GM12878 (cell line): ENCODE data around the gene H2BK1. TPM values are rescaled to one million over a fixed set of nuclear protein-coding genes. Genes with fewer than 3 reads are reported as not detected.

Experiments used
- ATAC-seq: fragments of 200-7000 bp; cut with Tn5 transposase; 3 replicates; pipeline ENCODE4 v1.9.1; 2020; ENCODE audit warnings: mild to moderate bottlenecking, moderate library complexity
- BruUV-seq: library from RNA; stranded (reverse); fragments of 400-500 nt; replicated peaks from 2 replicates; lab custom pipeline; 2021; lab: Mats Ljungman, UMichigan
- CTCF ChIA-PET: fragments of 300-600 bp; sonication (Branson Sonifier 250); formaldehyde crosslinking; extraction: SDS; loops from one replicate; lab custom pipeline; 2021; ENCODE audit warnings: inconsistent platforms; lab: Yijun Ruan, JAX
- POLR2A ChIA-PET: fragments of 350-600 bp; formaldehyde crosslinking; extraction: SDS; loops from one replicate; lab custom pipeline; 2021; ENCODE audit warnings: inconsistent platforms; lab: Charles Lee
- RAD21 ChIA-PET: fragments of 300-600 bp; sonication (Branson Sonifier 250); formaldehyde crosslinking; loops from one replicate; lab custom pipeline; 2023; ENCODE audit warnings: antibody characterized with exemption; ENCODE audit not compliant: unreplicated experiment; lab: Charles Lee
- SMC1A ChIA-PET: fragments of 300-600 bp; sonication (Branson Sonifier 250); formaldehyde crosslinking; loops from one replicate; lab custom pipeline; 2023; ENCODE audit not compliant: unreplicated experiment, uncharacterized antibody; lab: Charles Lee
- DNase-seq: peaks from one replicate; pipeline ENCODE4 v3.0.0-alpha.2; 2011; ENCODE audit warnings: low read depth, low spot score
- FAIRE-seq: peaks from 3 replicates; lab custom pipeline; 2011; peaks lifted over from hg19 to GRCh38; lab: Jason Lieb, UNC
- H2AFZ ChIP-seq: 2 replicates; pipeline ENCODE4 v1.6.0; 2011; ENCODE audit warnings: low read depth, low read length, control low read depth; ENCODE audit not compliant: control insufficient read depth
- H3K27ac ChIP-seq: 2 replicates; pipeline ENCODE4 v1.5.1; 2011; ENCODE audit warnings: control low read depth; ENCODE audit not compliant: control insufficient read depth, insufficient read depth
- H3K27me3 ChIP-seq, 2 experiments: replicated peaks in 1 of 2; 2 replicates each; pipeline versions ENCODE4 v1.6.0 to v1.6.1; 2011; ENCODE audit warnings: low read length in 1 of 2; ENCODE audit not compliant: control insufficient read depth in 2 of 2, insufficient read depth in 2 of 2
- H3K36me3 ChIP-seq, 2 experiments: 2 replicates each; pipeline ENCODE4 v1.5.1; 2011; ENCODE audit warnings: low read length in 1 of 2; ENCODE audit not compliant: control insufficient read depth in 2 of 2, insufficient read depth in 2 of 2
- H3K4me1 ChIP-seq: 2 replicates; pipeline ENCODE4 v1.6.1; 2011; ENCODE audit warnings: mild to moderate bottlenecking, low read length, moderate library complexity, mixed read lengths; ENCODE audit not compliant: control insufficient read depth, insufficient read depth
- H3K4me2 ChIP-seq: 2 replicates; pipeline ENCODE4 v1.6.0; 2011; ENCODE audit warnings: control low read depth; ENCODE audit not compliant: control insufficient read depth, insufficient read depth
- H3K4me3 ChIP-seq: fragments of 200-600 bp; sonication (generic); 2 replicates; pipeline ENCODE4 v1.5.1; 2016
- H3K79me2 ChIP-seq: 2 replicates; pipeline ENCODE4 v1.6.0; 2011; ENCODE audit warnings: low read length; ENCODE audit not compliant: control insufficient read depth, insufficient read depth
- H3K9ac ChIP-seq: 2 replicates; pipeline ENCODE4 v1.8.0; 2011; ENCODE audit warnings: low read length, control low read depth, mixed read lengths; ENCODE audit not compliant: control insufficient read depth, insufficient read depth
- H3K9me3 ChIP-seq: replicated peaks from 3 replicates; pipeline ENCODE4 v1.5.1; 2011; ENCODE audit warnings: mild to moderate bottlenecking, low read length; ENCODE audit not compliant: control insufficient read depth, insufficient read depth
- H4K20me1 ChIP-seq: 2 replicates; pipeline ENCODE4 v1.6.0; 2011; ENCODE audit not compliant: control insufficient read depth, insufficient read depth
- CBX3 ChIP-seq: fragments of 200-600 bp; sonication (generic); IDR thresholded peaks from 2 replicates; pipeline ENCODE4 v1.6.1; 2016; ENCODE audit warnings: low read depth, borderline replicate concordance
- IKZF1 ChIP-seq: fragments of 450-650 bp; conservative IDR thresholded peaks from 2 replicates; pipeline ENCODE4 v1.6.1; 2017; ENCODE audit warnings: antibody characterized with exemption, mild to moderate bottlenecking
- NFIC ChIP-seq: IDR thresholded peaks from 2 replicates; pipeline ENCODE4 v1.6.1; 2012; ENCODE audit warnings: low read depth, mild to moderate bottlenecking, inconsistent platforms, low read length, moderate library complexity
- NFYB ChIP-seq: IDR thresholded peaks from 2 replicates; pipeline ENCODE4 v1.6.1; 2011; ENCODE audit warnings: low read depth, mild to moderate bottlenecking, low read length, improper control_type of control experiment, moderate library complexity; ENCODE audit not compliant: insufficient read depth
- POLR2A ChIP-seq: IDR thresholded peaks from 2 replicates; pipeline ENCODE4 v1.6.1; 2011; ENCODE audit warnings: low read depth, mild to moderate bottlenecking, low read length
- RFX5 ChIP-seq: IDR thresholded peaks from 2 replicates; pipeline ENCODE4 v1.6.1; 2011; ENCODE audit warnings: low read depth, low read length, improper control_type of control experiment
- RUNX3 ChIP-seq: IDR thresholded peaks from 2 replicates; pipeline ENCODE4 v1.6.1; 2012; ENCODE audit warnings: low read length, inconsistent platforms
- in situ Hi-C: fragments of 300-500 bp; cut with MboI; formaldehyde crosslinking; loops from 9 replicates; pipeline ENCODE4 v1.14.3; 2018; ENCODE audit warnings: mixed read lengths
- intact Hi-C: fragments of 100-400 bp; cut with micrococcal nuclease; formaldehyde crosslinking; loops from one replicate; pipeline ENCODE4 v1.14.2; 2022; ENCODE audit not compliant: unreplicated experiment
- polyA plus RNA-seq, 11 experiments: library from polyadenylated mRNA; depleted of rRNA in 4 of 11; unstranded in 6 of 11; stranded (reverse) in 5 of 11; fragments of >200 nt; fragmentation: Nextera tagmentation in 4 of 11; fragmentation: Illumina TruSeq in 1 of 11; extraction: Ambion mirVana in 4 of 11; extraction: Trizol in 1 of 11; gene quantifications; 1 replicate in 1 of 11; 2 replicates in 10 of 11; pipeline versions ENCODE4 v1.2.1 to v1.2.3, GENCODE V29; 2011 to 2016; ENCODE audit warnings: inconsistent platforms in 2 of 11, missing spikeins in 2 of 11, low read depth in 1 of 11
- total RNA-seq, 4 experiments: library from RNA; depleted of rRNA in 3 of 4; stranded (reverse); fragments of >200 nt in 3 of 4; fragmentation: Illumina TruSeq in 1 of 4; extraction: Trizol in 1 of 4; gene quantifications; 2 replicates each; pipeline versions ENCODE4 v1.2.1 to v1.2.3, GENCODE V29; 2013 to 2021
- TF ChIP-seq, protein P1 (sequence below), 3 experiments: IDR thresholded peaks in 2 of 3; conservative IDR thresholded peaks in 1 of 3; 2 replicates each; pipeline ENCODE4 v1.5.1; 2011; ENCODE audit warnings: low read depth in 3 of 3, low read length in 3 of 3, mild to moderate bottlenecking in 3 of 3, control low read depth in 2 of 3, moderate library complexity in 2 of 3, inconsistent platforms in 1 of 3, mixed read lengths in 1 of 3; ENCODE audit not compliant: control insufficient read depth in 2 of 3, insufficient read depth in 1 of 3; ENCODE audit errors: extremely low read depth in 1 of 3
- TF ChIP-seq, protein P2 (sequence below): fragments of 450-650 bp; IDR thresholded peaks from 2 replicates; pipeline ENCODE4 v1.6.1; 2017; ENCODE audit warnings: mild to moderate bottlenecking, moderate library complexity

H2BK1 gene
- total and polyA plus RNA-seq, 10 of the 15 experiments (the other 5 are each of a cell fraction or from before 2014, with no cell fraction given), result 0.54 TPM; not detected in 9

DNA sequence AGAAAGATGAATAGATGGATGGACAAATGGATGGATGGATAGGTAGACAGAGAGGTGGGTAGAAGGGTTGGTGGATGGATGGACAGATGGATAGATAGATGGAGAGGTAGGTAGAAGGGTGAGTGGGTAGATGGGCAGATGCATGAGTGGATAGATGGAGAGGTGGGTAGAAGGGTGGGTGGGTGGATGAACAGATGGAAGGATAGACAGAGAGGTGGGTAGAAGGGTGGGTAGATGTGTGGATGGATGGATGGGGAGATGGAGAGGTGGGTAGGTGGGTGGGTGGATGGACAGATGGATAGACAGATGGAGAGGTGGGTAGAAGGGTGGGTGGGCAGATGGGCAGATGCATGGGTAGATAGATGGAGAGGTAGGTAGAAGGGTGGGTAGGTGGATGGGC, 12.4 kb downstream of the H2BK1 start:
- in situ Hi-C loops, result no loop called here
- H3K9me3 ChIP-seq, result no peaks in the 10 kb centered on the region

More for the DNA sequence above, 12.4 kb downstream of the H2BK1 start:
- Histone ChIP-seq H4K20me1 (no peaks in the 10 kb centered on the region), H2AFZ (no peak overlapping the region), H3K4me1 (no peaks in the 10 kb centered on the region), H3K9ac (no peak overlapping the region), H3K27ac (no peak overlapping the region), H3K4me3 (no peak overlapping the region), H3K4me2 (no peak overlapping the region), H3K36me3 (no peaks in the 10 kb centered on the region), H3K79me2 (no peaks in the 10 kb centered on the region), H3K27me3 (peaks cover 0 to 2% of the 10 kb centered on the region in 2 experiments; a peak in 3 of 4 replicates)
- intact Hi-C loops, result no loop called here
- ChIA-PET POLR2A (no interaction called here), RAD21 (no interaction called here), CTCF (interaction anchor here (1.0 kb wide), 1 partner anchor 46 kb away, joined by 3 read pairs; no protein-coding TSS in a partner anchor), SMC1A (no interaction called here)
- DNase-seq (no peak), FAIRE-seq (no peak), ATAC-seq (no peak)
- no TSS peak for BruUV-seq
- no peak for TF ChIP-seq CBX3
- TF ChIP-seq NFIC, result no peak
- TF ChIP-seq NFYB, result no peak
- no peak for TF ChIP-seq IKZF1
- no peak for TF ChIP-seq POLR2A
- no peak for TF ChIP-seq RFX5
- TF ChIP-seq RUNX3, result no peak
- TF ChIP-seq, protein P1, sequence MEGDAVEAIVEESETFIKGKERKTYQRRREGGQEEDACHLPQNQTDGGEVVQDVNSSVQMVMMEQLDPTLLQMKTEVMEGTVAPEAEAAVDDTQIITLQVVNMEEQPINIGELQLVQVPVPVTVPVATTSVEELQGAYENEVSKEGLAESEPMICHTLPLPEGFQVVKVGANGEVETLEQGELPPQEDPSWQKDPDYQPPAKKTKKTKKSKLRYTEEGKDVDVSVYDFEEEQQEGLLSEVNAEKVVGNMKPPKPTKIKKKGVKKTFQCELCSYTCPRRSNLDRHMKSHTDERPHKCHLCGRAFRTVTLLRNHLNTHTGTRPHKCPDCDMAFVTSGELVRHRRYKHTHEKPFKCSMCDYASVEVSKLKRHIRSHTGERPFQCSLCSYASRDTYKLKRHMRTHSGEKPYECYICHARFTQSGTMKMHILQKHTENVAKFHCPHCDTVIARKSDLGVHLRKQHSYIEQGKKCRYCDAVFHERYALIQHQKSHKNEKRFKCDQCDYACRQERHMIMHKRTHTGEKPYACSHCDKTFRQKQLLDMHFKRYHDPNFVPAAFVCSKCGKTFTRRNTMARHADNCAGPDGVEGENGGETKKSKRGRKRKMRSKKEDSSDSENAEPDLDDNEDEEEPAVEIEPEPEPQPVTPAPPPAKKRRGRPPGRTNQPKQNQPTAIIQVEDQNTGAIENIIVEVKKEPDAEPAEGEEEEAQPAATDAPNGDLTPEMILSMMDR (IDR thresholded peaks at IDR 0.05 in 2 of 3, conservative IDR thresholded peaks at IDR 0.05 in 1 of 3; ENCODE audit: control insufficient read depth in 2 of 3, extremely low read depth in 1 of 3, insufficient read depth in 1 of 3, low read depth in 3 of 3, low read length in 3 of 3), result no peak
- TF ChIP-seq, protein P2, sequence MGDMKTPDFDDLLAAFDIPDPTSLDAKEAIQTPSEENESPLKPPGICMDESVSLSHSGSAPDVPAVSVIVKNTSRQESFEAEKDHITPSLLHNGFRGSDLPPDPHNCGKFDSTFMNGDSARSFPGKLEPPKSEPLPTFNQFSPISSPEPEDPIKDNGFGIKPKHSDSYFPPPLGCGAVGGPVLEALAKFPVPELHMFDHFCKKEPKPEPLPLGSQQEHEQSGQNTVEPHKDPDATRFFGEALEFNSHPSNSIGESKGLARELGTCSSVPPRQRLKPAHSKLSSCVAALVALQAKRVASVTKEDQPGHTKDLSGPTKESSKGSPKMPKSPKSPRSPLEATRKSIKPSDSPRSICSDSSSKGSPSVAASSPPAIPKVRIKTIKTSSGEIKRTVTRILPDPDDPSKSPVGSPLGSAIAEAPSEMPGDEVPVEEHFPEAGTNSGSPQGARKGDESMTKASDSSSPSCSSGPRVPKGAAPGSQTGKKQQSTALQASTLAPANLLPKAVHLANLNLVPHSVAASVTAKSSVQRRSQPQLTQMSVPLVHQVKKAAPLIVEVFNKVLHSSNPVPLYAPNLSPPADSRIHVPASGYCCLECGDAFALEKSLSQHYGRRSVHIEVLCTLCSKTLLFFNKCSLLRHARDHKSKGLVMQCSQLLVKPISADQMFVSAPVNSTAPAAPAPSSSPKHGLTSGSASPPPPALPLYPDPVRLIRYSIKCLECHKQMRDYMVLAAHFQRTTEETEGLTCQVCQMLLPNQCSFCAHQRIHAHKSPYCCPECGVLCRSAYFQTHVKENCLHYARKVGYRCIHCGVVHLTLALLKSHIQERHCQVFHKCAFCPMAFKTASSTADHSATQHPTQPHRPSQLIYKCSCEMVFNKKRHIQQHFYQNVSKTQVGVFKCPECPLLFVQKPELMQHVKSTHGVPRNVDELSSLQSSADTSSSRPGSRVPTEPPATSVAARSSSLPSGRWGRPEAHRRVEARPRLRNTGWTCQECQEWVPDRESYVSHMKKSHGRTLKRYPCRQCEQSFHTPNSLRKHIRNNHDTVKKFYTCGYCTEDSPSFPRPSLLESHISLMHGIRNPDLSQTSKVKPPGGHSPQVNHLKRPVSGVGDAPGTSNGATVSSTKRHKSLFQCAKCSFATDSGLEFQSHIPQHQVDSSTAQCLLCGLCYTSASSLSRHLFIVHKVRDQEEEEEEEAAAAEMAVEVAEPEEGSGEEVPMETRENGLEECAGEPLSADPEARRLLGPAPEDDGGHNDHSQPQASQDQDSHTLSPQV, result no peak
